ENCODE measurements around the gene MRGPRF. TPM values are rescaled to one million over a fixed set of nuclear protein-coding genes. Genes with fewer than 3 reads are reported as not detected.

The MRGPRF gene
- total RNA-seq, 6 experiments from 2014 or later = 51.4 to 74.9 (median 63.9) TPM

GRCh38 chr11:68999093-68999747 lies 13.8 kb downstream of the MRGPRF start:
- H3K27ac Mint-ChIP-seq = no peak overlapping the region
- no peaks in the 10 kb centered on the region for H3K36me3 Mint-ChIP-seq (ENCODE audit: low read depth)
- H3K27me3 Mint-ChIP-seq (ENCODE audit: insufficient read depth) = peaks cover 5% of the 10 kb centered on the region; the same call in 1 of the 2 replicates
- H3K9me3 Mint-ChIP-seq = no peaks in the 10 kb centered on the region
- no peak for DNase-seq
- no peak for TF ChIP-seq CTCF (IDR thresholded peaks at IDR 0.05)
- no peak overlapping the region for H3K4me3 Mint-ChIP-seq
- H3K4me1 Mint-ChIP-seq (ENCODE audit: low read depth) = peaks cover 48% of the 10 kb centered on the region

GRCh38 chr11:68998390-68998911 lies 14.6 kb downstream of the MRGPRF start:
- H3K4me3 Mint-ChIP-seq = no peak overlapping the region
- TF ChIP-seq CTCF (IDR thresholded peaks at IDR 0.05) = no peak
- no peaks in the 10 kb centered on the region for H3K36me3 Mint-ChIP-seq (ENCODE audit: low read depth)
- peak overlapping the region; percentile 16; the same call in 1 of the 2 replicates for H3K27ac Mint-ChIP-seq
- no peaks in the 10 kb centered on the region for H3K9me3 Mint-ChIP-seq
- DNase-seq = no peak
- peaks cover 48% of the 10 kb centered on the region for H3K4me1 Mint-ChIP-seq (ENCODE audit: low read depth)
- peaks cover 7% of the 10 kb centered on the region for H3K27me3 Mint-ChIP-seq (ENCODE audit: insufficient read depth)

GRCh38 chr11:68997995-68998348 lies 15.1 kb downstream of the MRGPRF start:
- H3K36me3 Mint-ChIP-seq (ENCODE audit: low read depth) = no peaks in the 10 kb centered on the region
- H3K27ac Mint-ChIP-seq = no peak overlapping the region
- H3K27me3 Mint-ChIP-seq (ENCODE audit: insufficient read depth) = peaks cover 7% of the 10 kb centered on the region
- H3K4me1 Mint-ChIP-seq (ENCODE audit: low read depth) = peaks cover 45% of the 10 kb centered on the region
- no peak overlapping the region for H3K4me3 Mint-ChIP-seq
- DNase-seq = no peak
- no peak for TF ChIP-seq CTCF (IDR thresholded peaks at IDR 0.05)
- no peaks in the 10 kb centered on the region for H3K9me3 Mint-ChIP-seq

- H3K9me3 Mint-ChIP-seq = no peaks in the 10 kb centered on the region
- H3K36me3 Mint-ChIP-seq (ENCODE audit: low read depth) = no peaks in the 10 kb centered on the region
- peaks cover 9% of the 10 kb centered on the region for H3K27me3 Mint-ChIP-seq (ENCODE audit: insufficient read depth)
- TF ChIP-seq CTCF (IDR thresholded peaks at IDR 0.05) = no peak
- DNase-seq = no peak
- no peak overlapping the region for H3K27ac Mint-ChIP-seq
- no peak overlapping the region for H3K4me3 Mint-ChIP-seq
- H3K4me1 Mint-ChIP-seq (ENCODE audit: low read depth) = peaks cover 39% of the 10 kb centered on the region
Measured at GRCh38 chr11:68997124-68997994, 15.7 kb downstream of the MRGPRF start.

- DNase-seq = no peak
- no peak for TF ChIP-seq CTCF (IDR thresholded peaks at IDR 0.05)
- H3K9me3 Mint-ChIP-seq = no peaks in the 10 kb centered on the region
- H3K27ac Mint-ChIP-seq = no peak overlapping the region
- no peak overlapping the region for H3K4me3 Mint-ChIP-seq
- H3K27me3 Mint-ChIP-seq (ENCODE audit: insufficient read depth) = peaks cover 11% of the 10 kb centered on the region
- H3K36me3 Mint-ChIP-seq (ENCODE audit: low read depth) = no peaks in the 10 kb centered on the region
- H3K4me1 Mint-ChIP-seq (ENCODE audit: low read depth) = peaks cover 31% of the 10 kb centered on the region
Measured at GRCh38 chr11:68996376-68997123, 16.5 kb downstream of the MRGPRF start.

All from HFFc6 (cell line).